ENCODE measurements around the gene CROCC2.

The CROCC2 gene

GRCh38 chr2:241030883-241031282, 124.7 kb downstream of the CROCC2 start:
- H3K27me3 ChIP-seq (ENCODE audit: insufficient read depth, poor library complexity, severe bottlenecking), result no peaks in the 10 kb centered on the region
- DNase-seq (ENCODE audit: low read depth in 1 of 2, low spot score in 1 of 2), result no peak
- TF ChIP-seq POLR2AphosphoS5 (IDR thresholded peaks at IDR 0.05; ENCODE audit: low read depth), result no peak
- TF ChIP-seq SPI1 (IDR thresholded peaks at IDR 0.05; ENCODE audit: borderline replicate concordance, low read depth), result no peak
- no peak for TF ChIP-seq CTCF (IDR thresholded peaks at IDR 0.05; ENCODE audit: insufficient read depth, low read length)
- TF ChIP-seq GABPA (IDR thresholded peaks at IDR 0.05; ENCODE audit: low read depth), result no peak
- no peak for TF ChIP-seq REST (IDR thresholded peaks at IDR 0.05; ENCODE audit: insufficient replicate concordance, low read depth)
- no peak overlapping the region for H3K27ac ChIP-seq (replicated peaks)
- no peak overlapping the region for H3K4me3 ChIP-seq (replicated peaks; ENCODE audit: insufficient read depth, low read length)

GRCh38 chr2:241031436-241032165, 125.5 kb downstream of the CROCC2 start:
- no peak for DNase-seq (ENCODE audit: low read depth in 1 of 2, low spot score in 1 of 2)
- H3K27ac ChIP-seq (replicated peaks), result no peak overlapping the region

More at GRCh38 chr2:241031436-241032165, 125.5 kb downstream of the CROCC2 start:
- Histone ChIP-seq H3K4me3 (replicated peaks; ENCODE audit: insufficient read depth, low read length) (no peak overlapping the region), H3K27me3 (ENCODE audit: insufficient read depth, poor library complexity, severe bottlenecking) (peaks cover 5% of the 10 kb centered on the region)
- TF ChIP-seq REST (IDR thresholded peaks at IDR 0.05; ENCODE audit: insufficient replicate concordance, low read depth), result no peak
- TF ChIP-seq CTCF (IDR thresholded peaks at IDR 0.05; ENCODE audit: insufficient read depth, low read length), result no peak
- no peak for TF ChIP-seq GABPA (IDR thresholded peaks at IDR 0.05; ENCODE audit: low read depth)
- TF ChIP-seq POLR2AphosphoS5 (IDR thresholded peaks at IDR 0.05; ENCODE audit: low read depth), result no peak
- no peak for TF ChIP-seq SPI1 (IDR thresholded peaks at IDR 0.05; ENCODE audit: borderline replicate concordance, low read depth)

All from HL-60 (cell line).